PC-9 (cell line): ENCODE data around the gene CDK6. TPM values are rescaled to one million over a fixed set of nuclear protein-coding genes. Genes with fewer than 3 reads are reported as not detected.
A peak's percentile ranks its signal among the peaks of the same experiment; 100 is the strongest.

Experiments
- BruUV-seq: library from RNA; stranded (reverse); fragments of 400-500 nt; replicated peaks from 2 replicates; lab custom pipeline; 2021; lab: Mats Ljungman, UMichigan
- CTCF ChIA-PET: fragments of 300-600 bp; sonication (Branson Sonifier 250); formaldehyde crosslinking; loops from one replicate; lab custom pipeline; 2022; ENCODE audit warnings: antibody characterized with exemption; lab: Charles Lee
- POLR2A ChIA-PET: fragments of 300-600 bp; sonication (Branson Sonifier 250); formaldehyde crosslinking; loops from one replicate; lab custom pipeline; 2022; ENCODE audit warnings: antibody characterized with exemption; ENCODE audit not compliant: unreplicated experiment; lab: Charles Lee
- DNase-seq, 2 experiments: peaks; one replicate each; pipeline versions ENCODE4 v3.0.0 to v3.0.0-alpha.2; 2015 to 2022; ENCODE audit warnings: mixed read lengths in 1 of 2
- H2AFZ ChIP-seq: fragments of 200-600 bp; sonication (generic); 2 replicates; pipeline ENCODE4 v1.8.1; 2017; ENCODE audit warnings: antibody characterized with exemption
- H3F3A ChIP-seq: fragments of 200-600 bp; sonication (generic); 2 replicates; pipeline ENCODE4 v1.8.1; 2017; ENCODE audit warnings: antibody characterized with exemption, mild to moderate bottlenecking, low read depth; ENCODE audit not compliant: insufficient read depth
- H3K27ac ChIP-seq: fragments of 200-600 bp; sonication (generic); 2 replicates; pipeline ENCODE4 v1.6.1; 2016; ENCODE audit warnings: mixed run types
- H3K27me3 ChIP-seq: fragments of 200-600 bp; sonication (generic); 2 replicates; pipeline ENCODE4 v1.6.1; 2016; ENCODE audit warnings: low read depth, mixed run types; ENCODE audit not compliant: insufficient read depth
- H3K36me3 ChIP-seq: fragments of 200-600 bp; sonication (generic); 2 replicates; pipeline ENCODE4 v1.6.1; 2016; ENCODE audit warnings: low read depth, mixed run types
- H3K4me1 ChIP-seq: fragments of 200-600 bp; sonication (generic); replicated peaks from 2 replicates; pipeline ENCODE4 v1.6.1; 2016; ENCODE audit warnings: mixed run types; ENCODE audit not compliant: insufficient read depth
- H3K4me2 ChIP-seq: fragments of 200-600 bp; sonication (generic); 2 replicates; pipeline ENCODE4 v1.6.1; 2017; ENCODE audit warnings: mixed run types
- H3K4me3 ChIP-seq: fragments of 200-600 bp; sonication (generic); 2 replicates; pipeline ENCODE4 v1.6.1; 2016; ENCODE audit warnings: mixed run types
- H3K79me2 ChIP-seq: fragments of 200-600 bp; sonication (generic); 2 replicates; pipeline ENCODE4 v1.6.1; 2017; ENCODE audit warnings: low read depth, mixed run types
- H3K9me2 ChIP-seq: fragments of 200-600 bp; sonication (generic); 2 replicates; pipeline ENCODE4 v1.8.1; 2017; ENCODE audit warnings: mild to moderate bottlenecking; ENCODE audit not compliant: insufficient read depth
- H3K9me3 ChIP-seq: fragments of 200-600 bp; sonication (generic); 2 replicates; pipeline ENCODE4 v1.8.1; 2016; ENCODE audit warnings: low read depth; ENCODE audit not compliant: insufficient read depth
- H4K20me1 ChIP-seq: fragments of 200-600 bp; sonication (generic); 2 replicates; pipeline ENCODE4 v1.8.1; 2017; ENCODE audit not compliant: insufficient read depth
- EZH2 ChIP-seq: fragments of 200-600 bp; sonication (generic); IDR thresholded peaks from 2 replicates; pipeline ENCODE4 v1.8.0; 2017; ENCODE audit warnings: antibody characterized with exemption, low read depth
- intact Hi-C: fragments of 100-400 bp; cut with micrococcal nuclease; formaldehyde crosslinking; loops from one replicate; pipeline ENCODE4 v1.10.0; 2022; ENCODE audit not compliant: unreplicated experiment
- total RNA-seq: library from RNA; stranded (reverse); gene quantifications from 2 replicates; pipeline ENCODE4 v1.2.3, GENCODE V29; 2021
- TF ChIP-seq, protein P1 (sequence below): fragments of 200-600 bp; sonication (generic); conservative IDR thresholded peaks from 2 replicates; pipeline ENCODE4 v1.6.1; 2017; ENCODE audit warnings: mixed run types, antibody characterized with exemption, mild to moderate bottlenecking, moderate library complexity

The CDK6 gene
- total RNA-seq, 1 experiment from 2014 or later: 49.5 TPM

DNA sequence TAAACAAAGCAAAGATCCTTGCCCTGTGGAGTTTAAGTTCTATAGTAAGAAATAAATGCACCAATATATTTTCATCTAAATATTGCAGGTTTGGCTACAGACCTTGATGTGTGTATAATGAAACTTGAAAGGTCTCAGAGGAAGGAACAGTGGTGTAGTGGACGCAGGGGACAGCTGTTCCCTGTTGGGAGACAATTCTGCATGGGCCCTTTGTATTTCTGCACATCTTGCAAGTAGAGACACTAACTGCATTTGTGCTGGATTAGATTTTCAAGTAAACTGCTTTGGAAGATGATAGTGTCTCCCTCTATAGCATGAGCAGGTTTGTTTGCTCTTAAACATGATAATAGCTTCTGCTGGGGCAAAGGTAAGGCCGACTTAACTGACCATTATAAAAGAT, 188.7 kb downstream of the CDK6 start:
- H3K9me2 ChIP-seq: no peaks in the 10 kb centered on the region
- ChIA-PET CTCF (no interaction called here), POLR2A (no interaction called here)
- H3K27ac ChIP-seq: no peak overlapping the region
- H3K9me3 ChIP-seq: no peaks in the 10 kb centered on the region
- H3K36me3 ChIP-seq: no peaks in the 10 kb centered on the region
- no peaks in the 10 kb centered on the region for H3K27me3 ChIP-seq
- 0 out of 2 replicates have a peak, but pooled peaks cover 8% of the 10 kb centered on the region for H4K20me1 ChIP-seq
- TF ChIP-seq, protein P1, sequence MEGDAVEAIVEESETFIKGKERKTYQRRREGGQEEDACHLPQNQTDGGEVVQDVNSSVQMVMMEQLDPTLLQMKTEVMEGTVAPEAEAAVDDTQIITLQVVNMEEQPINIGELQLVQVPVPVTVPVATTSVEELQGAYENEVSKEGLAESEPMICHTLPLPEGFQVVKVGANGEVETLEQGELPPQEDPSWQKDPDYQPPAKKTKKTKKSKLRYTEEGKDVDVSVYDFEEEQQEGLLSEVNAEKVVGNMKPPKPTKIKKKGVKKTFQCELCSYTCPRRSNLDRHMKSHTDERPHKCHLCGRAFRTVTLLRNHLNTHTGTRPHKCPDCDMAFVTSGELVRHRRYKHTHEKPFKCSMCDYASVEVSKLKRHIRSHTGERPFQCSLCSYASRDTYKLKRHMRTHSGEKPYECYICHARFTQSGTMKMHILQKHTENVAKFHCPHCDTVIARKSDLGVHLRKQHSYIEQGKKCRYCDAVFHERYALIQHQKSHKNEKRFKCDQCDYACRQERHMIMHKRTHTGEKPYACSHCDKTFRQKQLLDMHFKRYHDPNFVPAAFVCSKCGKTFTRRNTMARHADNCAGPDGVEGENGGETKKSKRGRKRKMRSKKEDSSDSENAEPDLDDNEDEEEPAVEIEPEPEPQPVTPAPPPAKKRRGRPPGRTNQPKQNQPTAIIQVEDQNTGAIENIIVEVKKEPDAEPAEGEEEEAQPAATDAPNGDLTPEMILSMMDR: no peak
- H3K4me3 ChIP-seq: no peak overlapping the region
- DNase-seq: no peak
- BruUV-seq: no TSS peak
- 0 out of 2 replicates have a peak, but pooled peaks cover 3% of the 10 kb centered on the region for H3K79me2 ChIP-seq
- no peak overlapping the region for H2AFZ ChIP-seq
- peaks cover 27% of the 10 kb centered on the region for H3K4me1 ChIP-seq
- no peak overlapping the region for H3K4me2 ChIP-seq
- peaks cover 20% of the 10 kb centered on the region; the same call in 1 of the 2 replicates for H3F3A ChIP-seq
- intact Hi-C loops: no loop called here

- no peaks in the 10 kb centered on the region for H3K36me3 ChIP-seq
- CTCF ChIA-PET: no interaction called here
- no peak for DNase-seq
- no peak overlapping the region for H3K4me3 ChIP-seq
- peaks cover 6% of the 10 kb centered on the region; the same call in 1 of the 2 replicates for H3K79me2 ChIP-seq
- 0 out of 2 replicates have a peak, but pooled peaks cover 6% of the 10 kb centered on the region for H4K20me1 ChIP-seq
- H3K27me3 ChIP-seq: no peaks in the 10 kb centered on the region
- peaks cover 17% of the 10 kb centered on the region; the same call in 1 of the 2 replicates for H3F3A ChIP-seq
- intact Hi-C loops: no loop called here
- H3K4me2 ChIP-seq: no peak overlapping the region
- H2AFZ ChIP-seq: no peak overlapping the region
- H3K27ac ChIP-seq: peak overlapping the region; percentile 65
- POLR2A ChIA-PET: no interaction called here
- no TSS peak for BruUV-seq
- no peaks in the 10 kb centered on the region for H3K9me2 ChIP-seq
- H3K9me3 ChIP-seq: no peaks in the 10 kb centered on the region
- peaks cover 22% of the 10 kb centered on the region for H3K4me1 ChIP-seq
- TF ChIP-seq, protein P1: no peak
- no peak for TF ChIP-seq EZH2
These were observed 189.3 kb downstream of the CDK6 start for GRCh38 chr7:92647011-92647625.

DNA sequence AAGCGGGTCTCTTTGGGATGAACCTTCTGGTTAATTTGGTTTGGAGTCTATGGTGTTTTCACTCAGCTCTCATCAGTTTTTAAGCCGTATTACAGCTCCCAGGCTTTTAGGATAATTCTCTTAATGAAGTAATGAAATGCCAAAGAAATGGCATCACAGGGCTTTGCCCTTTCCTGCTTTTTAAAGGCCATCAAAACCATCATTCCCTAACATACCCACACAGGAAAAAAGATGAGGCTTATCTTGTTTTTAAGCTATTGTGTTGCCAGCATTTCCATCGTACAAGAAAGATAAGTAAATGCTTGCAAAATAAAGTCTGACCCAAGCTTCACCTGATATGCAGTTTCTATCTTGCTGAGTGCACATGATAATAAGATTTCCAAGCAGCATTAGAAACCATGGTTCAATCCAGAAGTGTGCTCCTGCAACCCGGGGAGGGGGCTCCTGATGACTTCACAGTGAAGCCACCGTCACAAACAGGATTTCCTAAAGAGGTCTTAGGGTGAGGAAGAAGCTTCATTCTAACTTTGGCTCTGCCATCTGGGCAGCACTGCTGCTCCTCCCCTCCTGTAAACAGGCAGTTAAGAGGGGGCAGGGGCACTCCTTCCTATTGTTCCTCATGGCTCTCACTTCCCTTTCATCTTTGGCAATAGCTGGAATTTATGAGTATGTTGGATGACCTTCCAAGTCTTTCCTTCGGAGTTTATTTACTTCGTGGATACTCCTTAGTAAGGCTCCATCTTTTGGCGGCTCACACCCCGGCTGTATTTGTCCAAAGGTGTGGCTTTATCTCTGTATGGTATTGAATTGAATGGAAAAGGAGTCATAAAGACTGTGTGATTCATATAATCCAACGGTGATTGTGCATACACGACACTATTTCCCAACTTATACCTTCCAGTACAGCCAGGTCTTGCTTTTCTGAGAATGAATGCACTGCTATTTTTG, 191.0 kb downstream of the CDK6 start:
- H3K4me3 ChIP-seq: no peak overlapping the region; the same call in 1 of the 2 replicates
- H3K27me3 ChIP-seq: no peaks in the 10 kb centered on the region
- H3K9me2 ChIP-seq: no peaks in the 10 kb centered on the region
- H3K36me3 ChIP-seq: no peaks in the 10 kb centered on the region
- H3K4me2 ChIP-seq: peak overlapping the region; percentile 49
- POLR2A ChIA-PET: no interaction called here
- H2AFZ ChIP-seq: no peak overlapping the region
- intact Hi-C loops: no loop called here
- TF ChIP-seq, protein P1: no peak
- no peak for TF ChIP-seq EZH2
- peak overlapping the region; percentile 65 for H3K27ac ChIP-seq
- no TSS peak for BruUV-seq
- H3K79me2 ChIP-seq: peaks cover 5% of the 10 kb centered on the region; the same call in 1 of the 2 replicates
- DNase-seq: peak; percentile 21 to 79
- peaks cover 15% of the 10 kb centered on the region; the same call in 1 of the 2 replicates for H3F3A ChIP-seq
- H4K20me1 ChIP-seq: 0 out of 2 replicates have a peak, but pooled peaks cover 4% of the 10 kb centered on the region
- CTCF ChIA-PET: no interaction called here
- H3K4me1 ChIP-seq: peaks cover 19% of the 10 kb centered on the region
- no peaks in the 10 kb centered on the region for H3K9me3 ChIP-seq
